GM21737 (cell line): ENCODE data around the gene HCST.
A peak's percentile ranks its signal among the peaks of the same experiment; 100 is the strongest.
"Not testable (repeated sequence)": the region's sequence is repeated elsewhere in the genome, so short reads cannot be mapped to it uniquely, and the experiment has no call there.

Experiments
- ATAC-seq: cut with Tn5 transposase; IDR thresholded peaks from one replicate; pipeline ENCODE4 v1.9.1; 2021; ENCODE audit warnings: mild to moderate bottlenecking, moderate library complexity; ENCODE audit not compliant: unreplicated experiment

HCST gene

DNA sequence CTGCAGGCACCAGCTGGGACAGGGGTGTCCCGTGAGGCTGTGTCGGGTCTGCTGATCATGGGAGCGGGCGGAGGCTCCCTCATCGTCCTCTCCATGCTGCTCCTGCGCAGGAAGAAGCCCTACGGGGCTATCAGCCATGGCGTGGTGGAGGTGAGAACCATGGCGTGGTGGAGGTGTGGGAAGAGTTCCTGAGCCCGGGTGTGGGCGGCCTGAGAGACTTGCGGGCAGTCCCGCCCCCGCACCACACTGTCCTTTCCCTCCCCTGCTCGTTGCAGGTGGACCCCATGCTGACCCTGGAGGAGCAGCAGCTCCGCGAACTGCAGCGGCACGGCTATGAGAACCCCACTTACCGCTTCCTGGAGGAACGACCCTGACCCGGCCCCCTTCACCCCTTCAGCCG, 23.3 kb upstream of the HCST start:
- ATAC-seq, result no peak

DNA sequence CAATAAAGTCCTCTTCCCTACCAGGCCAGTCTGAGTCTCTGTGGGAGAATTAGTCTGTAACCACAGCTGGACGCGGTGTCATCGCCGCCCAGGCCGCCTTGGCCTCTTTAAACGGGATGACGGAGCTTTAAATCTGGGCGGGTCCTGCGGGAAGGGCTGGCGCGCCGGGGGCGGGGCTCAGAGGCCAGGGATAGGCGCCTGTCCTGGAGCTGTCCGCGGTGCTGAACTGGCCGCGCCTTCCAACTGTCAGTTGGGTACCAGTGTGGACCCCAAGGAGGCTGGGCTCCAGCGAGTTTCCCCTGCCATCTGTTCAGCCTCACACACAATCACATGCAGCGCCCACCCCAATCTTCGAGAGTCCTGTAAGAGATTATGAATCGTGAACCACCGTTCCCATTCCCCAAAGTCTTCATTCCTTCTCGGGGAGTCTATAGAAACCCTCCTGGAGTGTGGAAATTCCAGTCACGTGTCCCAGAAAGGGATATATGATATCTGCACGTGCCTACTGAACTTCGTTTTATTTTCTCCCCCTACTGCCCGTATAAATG, 22.5 kb upstream of the HCST start:
- ATAC-seq, result no peak

DNA sequence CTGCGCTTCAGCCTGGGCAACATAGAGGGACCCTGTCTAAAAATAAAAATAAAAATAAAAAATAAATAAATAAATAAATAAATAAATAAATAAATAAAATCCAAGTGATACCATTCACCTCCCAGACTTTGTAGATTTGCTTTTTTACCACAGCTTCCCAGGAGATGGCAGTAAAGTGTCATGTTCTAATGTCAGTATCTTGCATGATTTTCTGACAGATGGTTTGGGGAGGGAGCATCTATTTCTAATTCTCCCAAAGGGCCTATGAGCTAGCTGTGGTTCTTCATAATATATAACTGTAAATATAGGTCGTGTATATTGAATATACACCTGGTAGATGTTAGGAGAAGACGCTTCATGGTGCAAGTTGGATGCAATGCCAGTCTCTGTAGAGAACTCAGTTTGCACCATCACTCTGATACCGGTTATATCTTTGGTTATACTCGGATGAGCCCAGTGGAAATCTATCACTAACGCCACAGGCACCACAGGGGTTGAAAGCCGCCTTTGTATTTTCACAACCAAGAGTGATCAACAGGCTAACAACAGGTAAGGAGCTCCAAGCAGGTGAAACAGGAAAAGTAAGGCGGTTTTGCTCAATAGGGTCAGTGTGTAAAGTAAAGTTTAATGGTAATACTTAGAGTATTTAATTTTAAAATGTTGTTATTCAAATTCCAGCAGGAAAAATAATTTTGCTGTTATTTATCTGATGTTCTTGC, 20.1 kb upstream of the HCST start:
- no peak for ATAC-seq

DNA sequence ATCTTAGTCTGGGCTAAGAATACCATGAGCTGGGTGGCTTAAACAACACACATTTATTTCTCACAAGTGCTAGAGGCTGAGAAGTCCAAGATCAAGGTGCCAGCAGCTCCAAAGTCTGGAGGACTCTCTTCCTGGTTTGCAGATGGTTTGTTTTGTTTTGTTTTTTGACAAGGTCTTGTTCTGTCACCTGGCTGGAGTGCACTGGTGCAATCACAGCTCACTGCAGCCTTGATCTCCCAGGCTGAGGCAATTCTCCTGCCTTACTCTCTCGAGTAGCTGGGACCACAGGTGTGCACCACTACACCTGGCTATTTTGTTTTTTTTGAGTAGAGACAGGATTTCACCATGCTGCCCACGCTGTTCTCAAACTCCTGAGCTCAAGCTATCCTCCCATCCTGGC, 18.4 kb upstream of the HCST start:
- ATAC-seq, result no peak

DNA sequence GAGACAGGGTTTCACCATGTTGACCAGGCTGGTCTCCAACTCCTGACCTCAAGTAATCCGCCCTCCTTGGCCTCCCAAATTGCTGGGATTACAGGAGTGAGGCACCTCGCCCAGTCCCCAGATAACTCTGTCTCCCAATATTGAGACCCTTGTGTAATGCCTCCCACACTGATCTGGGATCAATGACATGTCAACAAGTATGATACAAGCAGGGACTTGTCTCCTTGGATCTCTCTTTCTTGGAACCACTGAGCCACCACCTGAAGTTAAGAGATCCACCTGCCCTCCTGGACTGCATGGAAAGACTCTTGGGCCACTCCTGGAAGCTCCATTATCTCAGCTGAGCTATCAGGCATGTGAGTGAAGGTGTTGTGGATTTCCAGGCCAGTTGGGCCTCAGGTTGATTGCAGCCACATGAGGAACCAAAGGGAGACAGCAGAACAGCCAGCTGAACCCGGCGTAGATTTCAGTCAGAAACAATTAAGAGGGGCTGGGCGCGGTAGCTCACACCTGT, 17.0 kb upstream of the HCST start:
- no peak for ATAC-seq

DNA sequence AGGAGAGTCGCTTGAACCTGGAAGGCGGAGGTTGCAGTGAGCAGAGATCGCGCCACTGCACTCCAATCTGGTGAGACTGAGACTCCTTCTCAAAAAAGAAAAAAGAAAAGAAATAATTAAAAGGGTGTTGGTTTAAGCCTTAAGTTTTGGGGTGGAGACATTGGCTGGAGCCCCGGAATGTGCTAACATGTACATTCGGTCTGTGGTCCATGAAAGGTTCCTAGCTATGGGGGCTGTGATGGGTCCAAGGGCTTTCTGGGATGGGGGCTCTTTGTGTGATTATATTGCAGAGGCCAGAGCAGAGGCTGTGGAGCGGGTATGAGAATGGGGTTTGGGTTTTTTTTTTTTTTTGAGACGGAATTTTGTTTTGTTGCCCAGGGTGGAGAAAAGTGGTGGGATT, 16.4 kb upstream of the HCST start:
- ATAC-seq, result no peak

DNA sequence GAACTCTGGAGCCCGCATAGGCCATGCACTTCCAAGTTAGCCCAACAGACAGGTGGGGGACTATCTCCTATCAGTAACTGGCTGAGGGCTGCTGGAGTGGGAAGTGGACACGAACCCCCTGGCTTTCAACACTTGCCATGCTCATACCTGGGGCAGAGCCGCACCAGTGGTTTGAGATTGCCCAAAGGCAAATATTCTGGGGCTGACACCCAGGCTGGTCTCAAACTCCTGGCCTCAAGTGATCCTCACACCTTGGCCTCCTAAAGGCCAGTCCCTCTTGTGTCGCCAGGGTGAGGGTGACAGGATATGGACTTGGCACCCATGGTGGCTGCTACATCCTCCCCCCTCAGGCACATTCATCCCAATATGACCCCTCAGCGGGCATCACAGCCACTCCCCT, 15.1 kb upstream of the HCST start:
- ATAC-seq, result no peak

DNA sequence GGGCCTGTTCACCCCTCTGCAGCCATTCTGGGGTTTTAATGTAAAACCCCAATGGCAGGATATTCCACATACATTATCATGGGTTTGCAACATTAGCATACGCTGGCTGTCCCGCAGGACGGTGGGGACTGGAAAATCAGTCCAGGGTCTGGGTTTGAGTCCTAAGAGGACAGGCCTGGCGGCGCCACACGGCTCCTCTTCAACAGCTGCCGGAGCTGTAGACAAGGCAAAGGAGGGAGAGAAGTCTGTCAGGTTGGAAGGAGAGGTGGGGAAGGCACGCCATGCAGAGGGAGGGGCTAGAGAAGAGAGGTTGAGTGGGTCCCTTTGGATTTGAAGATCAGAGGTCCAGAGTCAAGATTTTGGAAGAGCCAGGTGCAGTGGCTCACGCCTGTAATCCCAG, 13.9 kb upstream of the HCST start:
- no peak for ATAC-seq

DNA sequence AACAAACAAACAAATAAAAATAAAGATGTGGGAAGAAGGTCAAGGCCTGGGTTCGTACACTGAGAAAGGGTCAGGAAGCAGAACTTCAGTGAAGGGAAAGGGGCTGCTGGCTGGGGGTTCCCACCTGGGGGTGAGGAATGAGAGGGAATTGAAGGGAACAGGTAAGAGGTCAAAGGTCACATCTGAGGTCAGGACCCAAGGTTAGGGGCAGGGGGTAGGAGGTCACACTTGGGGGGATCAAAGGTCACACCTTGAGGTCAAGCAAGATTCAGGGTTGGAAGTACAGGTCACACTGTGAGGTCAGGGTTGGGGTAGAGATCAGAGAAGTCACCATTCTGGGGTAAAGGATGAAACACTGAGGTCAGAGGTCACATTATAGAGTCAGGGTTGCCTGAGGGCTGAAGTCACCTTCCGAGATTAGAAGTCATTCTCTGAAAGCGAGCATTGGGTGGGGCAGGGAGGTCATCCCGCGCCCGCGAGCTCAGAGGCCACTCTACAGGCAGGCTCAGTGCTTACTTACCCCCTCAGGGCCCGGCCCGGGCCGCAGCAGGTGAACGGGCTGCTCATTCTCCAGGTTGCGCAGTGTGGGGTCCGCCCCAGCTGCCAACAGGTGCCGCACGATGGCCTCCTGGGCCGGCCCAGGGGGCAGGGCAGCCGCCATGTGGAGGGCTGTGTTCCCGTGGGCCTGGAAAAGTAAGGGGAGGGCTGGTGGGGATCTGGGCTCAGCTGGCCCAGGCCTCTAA, 12.8 kb upstream of the HCST start:
- no peak for ATAC-seq

DNA sequence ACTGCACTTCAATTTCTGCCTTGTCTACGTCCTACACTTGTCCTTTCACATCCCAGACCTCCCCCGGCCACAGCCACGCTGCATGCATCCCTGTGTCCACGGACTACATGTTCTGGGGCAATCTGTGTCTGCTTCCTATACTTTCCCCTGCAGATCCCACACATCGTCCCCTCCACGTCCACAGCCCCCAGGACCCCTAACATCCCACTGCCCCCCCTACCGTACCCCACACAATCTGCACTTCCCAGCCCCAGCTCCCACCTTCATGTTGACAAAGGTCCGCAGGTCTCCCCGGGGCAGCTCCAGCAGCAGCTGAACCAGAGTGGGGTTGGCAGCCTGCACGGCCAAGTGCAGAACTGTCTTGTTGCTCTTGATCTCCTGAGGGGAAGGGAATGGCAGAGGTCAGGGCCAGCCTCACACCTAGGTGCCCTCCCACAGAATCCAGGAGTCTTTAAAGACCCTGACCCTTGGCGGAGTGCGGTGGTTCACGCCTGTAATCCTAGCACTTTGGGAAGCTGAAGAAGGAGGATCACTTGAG, 12.1 kb upstream of the HCST start:
- no peak for ATAC-seq

DNA sequence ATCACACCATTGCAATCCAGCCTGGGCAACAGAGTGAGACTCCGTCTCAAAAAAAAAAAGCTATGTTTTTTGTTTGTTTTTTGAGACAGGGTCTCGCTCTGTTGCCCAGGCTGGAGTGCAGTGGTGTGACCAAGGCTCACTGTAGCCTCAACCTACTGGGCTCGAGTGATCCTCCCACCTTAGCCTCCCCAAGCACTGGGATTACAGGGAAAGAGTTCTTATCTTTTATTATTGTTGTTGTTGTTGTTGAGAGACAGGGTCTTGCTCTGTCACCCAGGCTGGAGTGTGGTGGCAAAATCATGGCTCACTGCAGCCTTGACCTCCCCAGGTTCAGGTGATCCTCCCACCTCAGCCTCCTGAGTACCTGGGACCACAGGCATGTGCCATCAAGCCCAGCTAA, 10.5 kb upstream of the HCST start:
- ATAC-seq, result not testable (repeated sequence)

DNA sequence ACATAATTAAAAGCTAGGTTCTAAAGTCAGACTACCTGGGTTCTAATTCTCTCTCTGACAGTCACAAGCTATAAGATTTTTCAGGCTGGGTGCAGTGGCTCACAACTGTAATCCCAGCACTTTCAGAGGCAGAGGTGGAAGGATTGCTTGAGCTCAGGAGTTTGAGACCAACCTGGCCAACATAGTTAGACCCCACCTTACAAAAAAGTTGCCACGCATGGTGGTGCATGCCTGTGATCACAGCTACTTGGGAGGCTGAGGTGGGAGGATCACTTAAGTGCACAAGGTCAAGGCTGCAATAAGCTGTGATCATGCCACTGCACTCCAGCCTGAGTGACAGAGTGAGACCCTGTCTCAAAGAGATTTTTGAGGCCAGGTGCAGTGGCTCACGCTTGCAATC, 8.0 kb upstream of the HCST start:
- no peak for ATAC-seq

DNA sequence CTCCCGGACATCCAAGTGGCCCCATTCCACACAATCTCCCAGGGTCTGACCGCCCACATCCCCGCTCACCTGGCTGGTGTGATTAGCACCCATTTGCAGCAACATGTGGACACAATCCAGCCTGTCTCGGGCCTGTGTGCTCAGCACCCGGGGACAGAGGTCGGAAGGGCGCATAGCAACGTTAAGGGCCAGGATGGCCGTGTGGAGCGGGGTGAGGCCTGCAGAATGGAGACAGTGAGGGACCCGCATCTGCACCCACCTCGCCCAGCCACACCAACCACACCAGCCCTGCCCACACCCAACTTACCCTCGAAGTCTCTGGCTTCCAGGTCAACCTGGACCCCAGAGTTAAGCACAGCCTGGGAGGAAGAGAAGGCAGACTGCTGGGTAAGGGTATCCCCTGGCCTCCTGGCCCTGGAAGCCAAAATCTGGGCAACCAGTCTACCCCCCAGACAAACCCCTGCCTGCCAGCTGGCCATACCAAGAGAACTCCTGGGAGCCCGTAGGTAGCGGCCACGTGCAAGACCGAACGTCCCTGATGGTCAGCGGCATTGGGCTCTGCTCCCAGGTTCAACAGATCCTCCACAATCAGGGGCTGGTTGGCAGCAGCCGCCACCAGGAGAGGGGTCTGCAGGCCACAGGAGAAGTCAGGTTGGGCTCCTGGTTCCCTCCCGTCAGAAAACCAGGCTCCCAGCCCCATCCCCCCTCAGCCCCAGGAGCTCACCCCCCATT, 6.3 kb upstream of the HCST start:
- ATAC-seq, result no peak

DNA sequence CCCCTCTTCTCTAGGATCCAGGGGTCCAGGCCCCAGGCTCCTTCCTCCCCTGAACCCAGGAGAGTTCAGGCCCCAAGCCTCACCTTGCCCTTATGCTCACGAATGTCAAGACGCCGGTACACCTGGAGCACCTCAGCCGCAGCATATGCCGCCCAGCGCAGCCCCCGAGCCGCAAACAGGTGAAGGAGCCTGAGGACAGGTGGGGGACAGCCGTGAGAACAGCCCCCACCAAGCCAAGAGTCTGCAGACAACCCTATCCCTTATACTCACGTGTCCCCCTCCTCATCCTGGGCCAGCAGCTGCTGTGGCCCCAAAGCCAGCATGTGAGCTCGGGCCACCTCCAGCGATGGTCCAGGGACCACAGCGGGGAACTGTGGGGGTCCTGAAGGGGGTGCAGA, 5.7 kb upstream of the HCST start:
- no peak for ATAC-seq

DNA sequence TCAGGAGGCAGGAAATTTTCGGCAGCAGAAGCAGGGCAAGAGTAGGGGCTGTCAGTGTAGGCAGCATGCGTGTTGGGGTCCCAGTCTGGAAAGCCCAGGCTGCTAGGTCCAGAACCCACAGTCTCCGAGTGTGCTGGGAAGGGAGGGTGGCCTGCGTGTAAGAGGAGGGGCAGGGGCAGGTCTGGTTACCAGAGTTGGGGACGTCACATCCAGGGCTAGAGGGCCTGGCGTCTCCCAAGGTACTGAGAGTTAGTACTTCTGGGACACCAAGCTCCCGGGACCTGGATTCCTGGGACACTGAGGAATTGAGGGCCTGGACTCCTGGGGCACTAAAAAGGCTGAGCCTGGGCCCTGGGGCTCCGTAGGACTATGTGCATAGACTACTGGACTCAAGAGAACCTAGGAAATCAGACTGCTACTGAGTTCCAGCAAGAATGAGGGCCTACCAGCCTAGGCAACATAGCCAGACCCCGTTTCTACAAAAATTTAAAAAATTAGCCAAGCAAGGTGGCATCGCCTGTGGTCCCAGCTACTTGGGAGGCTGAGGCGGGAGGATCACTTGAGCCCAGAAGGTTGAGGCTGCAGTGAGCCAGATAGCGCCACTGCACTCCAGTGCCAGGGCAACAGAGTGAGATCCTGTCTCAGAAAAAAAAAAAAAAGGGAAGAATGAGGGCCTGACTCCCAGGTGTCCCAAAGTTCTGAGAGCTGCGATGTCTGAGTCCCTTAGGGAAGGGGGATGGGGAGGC, 4.5 kb upstream of the HCST start:
- ATAC-seq, result no peak

DNA sequence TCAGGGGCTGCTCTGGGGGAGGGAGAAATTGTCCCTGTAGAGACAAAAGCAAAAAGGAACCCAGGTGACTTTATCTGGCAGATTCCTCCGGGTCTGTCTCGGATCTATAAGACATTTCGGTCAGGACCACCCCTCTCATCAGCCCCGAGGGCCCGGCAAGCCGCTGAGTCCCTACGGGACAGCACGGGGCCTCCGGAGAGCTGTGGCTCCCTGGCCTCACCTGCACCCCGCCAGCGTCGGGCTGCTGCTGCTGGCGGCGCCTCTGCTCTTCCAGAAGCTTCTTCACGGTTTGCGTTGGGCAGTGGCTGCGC, 3.9 kb upstream of the HCST start:
- ATAC-seq, result no peak

DNA sequence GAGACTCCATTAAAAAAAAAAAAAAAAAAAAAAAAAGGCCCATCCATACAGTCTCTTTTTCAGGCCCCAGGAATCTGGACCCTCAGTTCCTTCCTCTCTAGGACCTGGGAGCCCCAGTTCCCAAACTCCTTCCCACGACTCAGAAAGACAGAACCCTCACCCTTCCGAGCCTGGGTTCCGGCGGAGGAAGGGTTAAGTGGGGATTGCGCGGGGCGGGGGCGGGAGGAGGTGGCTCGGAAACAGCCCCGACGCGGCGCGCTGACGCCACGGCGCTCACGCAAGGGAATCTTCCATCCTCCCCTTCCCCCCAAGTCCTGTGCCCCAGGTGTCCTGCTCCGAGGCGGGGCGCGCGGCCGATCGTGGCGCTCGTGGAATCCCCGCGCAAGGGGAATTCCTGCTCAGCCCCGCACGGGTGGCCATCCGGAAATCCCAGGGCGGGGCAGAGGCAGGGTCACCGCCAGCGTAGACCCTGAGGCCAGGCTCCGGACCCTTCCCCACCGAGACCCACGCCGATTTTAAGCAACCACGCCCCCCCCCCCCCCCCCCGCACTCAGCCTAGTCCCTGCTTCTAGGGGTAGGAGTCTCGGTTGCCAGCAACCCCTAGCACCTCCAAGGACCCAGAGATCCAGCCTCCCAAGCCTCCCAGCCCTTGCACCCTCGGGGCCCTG, 2.6 kb upstream of the HCST start:
- peak; percentile 35 for ATAC-seq

DNA sequence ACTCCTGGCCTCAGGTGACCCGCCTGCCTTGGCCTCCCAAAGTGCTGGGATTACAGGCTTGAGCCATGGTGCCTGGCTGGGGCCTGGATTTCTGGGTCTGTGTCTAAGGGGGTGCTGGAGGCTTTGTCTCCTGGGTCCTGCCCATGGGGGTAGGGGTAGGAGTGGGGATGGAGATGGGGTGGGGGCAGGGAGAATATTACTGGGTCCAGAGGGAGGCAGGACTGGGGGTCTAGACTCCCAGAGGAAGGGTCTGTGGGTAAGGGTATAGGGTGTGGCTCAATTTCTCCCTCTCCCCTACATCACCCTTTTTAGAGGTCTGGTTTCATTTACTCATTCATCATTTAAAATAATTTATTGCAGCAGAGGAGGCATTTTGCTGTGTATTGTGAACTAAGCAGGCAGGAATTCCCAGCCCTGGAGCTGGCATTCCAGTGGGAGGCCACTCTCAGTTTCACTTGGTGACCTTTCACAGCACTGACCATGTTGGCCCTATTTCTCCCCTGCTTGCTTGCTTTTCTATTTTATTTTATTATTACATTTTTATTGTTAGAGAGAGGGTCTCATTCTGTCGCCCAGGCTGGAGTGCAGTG, 1.2 kb upstream of the HCST start:
- ATAC-seq, result no peak

DNA sequence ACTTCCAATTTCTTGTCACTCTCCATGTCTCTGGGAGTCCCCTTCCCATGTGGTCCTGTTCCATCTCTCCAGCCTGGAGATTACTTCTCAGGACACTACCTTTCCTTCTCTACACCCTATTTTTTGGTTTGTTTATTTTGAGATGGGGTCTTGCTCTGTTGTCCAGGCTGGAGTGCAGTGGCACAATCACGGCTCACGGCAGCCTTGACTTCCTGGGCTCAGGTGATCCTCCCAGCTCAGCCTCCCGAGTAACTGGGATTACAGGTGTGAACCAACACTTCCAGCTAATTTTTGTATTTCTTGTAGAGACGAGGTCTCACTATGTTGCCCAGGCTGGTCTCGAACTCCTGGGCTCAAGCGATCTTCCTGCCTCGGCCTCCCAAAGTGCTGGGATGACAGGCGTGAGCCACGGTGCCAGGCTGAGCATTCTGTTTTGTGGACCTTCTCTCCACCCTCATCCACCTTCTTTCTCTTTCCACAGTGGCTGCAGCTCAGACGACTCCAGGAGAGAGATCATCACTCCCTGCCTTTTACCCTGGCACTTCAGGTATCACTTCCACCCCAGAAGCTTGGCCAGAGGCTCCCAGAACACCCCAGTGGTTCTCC, 644 bp downstream of the HCST start:
- no peak for ATAC-seq
